CD4-positive, CD25-positive, alpha-beta regulatory T cell (primary cell): ENCODE data around the gene HINT2. TPM values are rescaled to one million over a fixed set of nuclear protein-coding genes. Genes with fewer than 3 reads are reported as not detected.

Source experiments
- ATAC-seq, 2 donors: fragments of 150-1000 bp; cut with Tn5 transposase; one replicate each; pipeline ENCODE4 v1.10.0; 2021; ENCODE audit warnings: low read depth in 2 of 2, moderate number of reproducible peaks in 2 of 2, moderate library complexity in 1 of 2
- DNase-seq, 3 donors: peaks; one replicate each; pipeline versions ENCODE4 v3.0.0 to v3.0.0-alpha.2; 2012 to 2022; ENCODE audit warnings: mixed read lengths in 1 of 3
- H3K27ac ChIP-seq: one replicate; pipeline ENCODE4 v1.7.0; 2013; ENCODE audit warnings: mild to moderate bottlenecking, low read length; ENCODE audit not compliant: insufficient read depth, poor library complexity, severe bottlenecking
- H3K27me3 ChIP-seq: one replicate; pipeline ENCODE4 v1.7.0; 2013; ENCODE audit warnings: low read length; ENCODE audit not compliant: control insufficient read depth, insufficient read depth
- H3K36me3 ChIP-seq: one replicate; pipeline ENCODE4 v1.7.0; 2013; ENCODE audit warnings: mild to moderate bottlenecking, low read length, moderate library complexity; ENCODE audit not compliant: control insufficient read depth, insufficient read depth
- H3K4me1 ChIP-seq: 2 replicates; pipeline ENCODE4 v1.7.0; 2013; ENCODE audit warnings: mild to moderate bottlenecking, low read length; ENCODE audit not compliant: insufficient read depth, control insufficient read depth, poor library complexity, severe bottlenecking
- H3K4me3 ChIP-seq: one replicate; pipeline ENCODE4 v1.7.0; 2013; ENCODE audit warnings: low read depth, mild to moderate bottlenecking, low read length, moderate library complexity
- H3K9me3 ChIP-seq, 2 experiments: 1 replicate in 1 of 2; 2 replicates in 1 of 2; pipeline ENCODE4 v1.7.0; 2013; ENCODE audit warnings: low read length in 2 of 2, mild to moderate bottlenecking in 1 of 2, moderate library complexity in 1 of 2; ENCODE audit not compliant: control insufficient read depth in 2 of 2
- H3K27ac Mint-ChIP-seq, 3 donors: one replicate each; pipeline ENCODE4 v1.8.0; 2020 to 2022; ENCODE audit warnings: mild to moderate bottlenecking in 3 of 3, mixed read lengths in 3 of 3, moderate library complexity in 2 of 3
- H3K27me3 Mint-ChIP-seq: one replicate; pipeline ENCODE4 v1.8.0; 2022; ENCODE audit warnings: mild to moderate bottlenecking, mixed read lengths
- H3K36me3 Mint-ChIP-seq: one replicate; pipeline ENCODE4 v1.8.0; 2020; ENCODE audit warnings: mixed read lengths
- H3K4me1 Mint-ChIP-seq, 4 donors: one replicate each; pipeline ENCODE4 v1.8.0; 2020 to 2022; ENCODE audit warnings: mixed read lengths in 4 of 4, mild to moderate bottlenecking in 1 of 4
- H3K4me3 Mint-ChIP-seq, 4 donors: one replicate each; pipeline ENCODE4 v1.8.0; 2020 to 2022; ENCODE audit warnings: mild to moderate bottlenecking in 4 of 4, mixed read lengths in 4 of 4, moderate library complexity in 3 of 4
- H3K9me3 Mint-ChIP-seq, 7 donors: one replicate each; pipeline ENCODE4 v1.8.0; 2020 to 2022; ENCODE audit warnings: mixed read lengths in 7 of 7, mild to moderate bottlenecking in 3 of 7, moderate library complexity in 2 of 7
- polyA plus RNA-seq, 4 donors: library from polyadenylated mRNA; unstranded; fragments of 300-500 nt; fragmentation: Illumina TruSeq; gene quantifications; one replicate each; pipeline ENCODE4 v1.2.3, GENCODE V29; 2021
- total RNA-seq: library from RNA; stranded (reverse); gene quantifications from one replicate; pipeline ENCODE4 v1.2.3, GENCODE V29; 2022

HINT2 gene
- total and polyA plus RNA-seq, 5 donors from 2014 or later, result 21.7 to 105 (median 77.4) TPM

DNA sequence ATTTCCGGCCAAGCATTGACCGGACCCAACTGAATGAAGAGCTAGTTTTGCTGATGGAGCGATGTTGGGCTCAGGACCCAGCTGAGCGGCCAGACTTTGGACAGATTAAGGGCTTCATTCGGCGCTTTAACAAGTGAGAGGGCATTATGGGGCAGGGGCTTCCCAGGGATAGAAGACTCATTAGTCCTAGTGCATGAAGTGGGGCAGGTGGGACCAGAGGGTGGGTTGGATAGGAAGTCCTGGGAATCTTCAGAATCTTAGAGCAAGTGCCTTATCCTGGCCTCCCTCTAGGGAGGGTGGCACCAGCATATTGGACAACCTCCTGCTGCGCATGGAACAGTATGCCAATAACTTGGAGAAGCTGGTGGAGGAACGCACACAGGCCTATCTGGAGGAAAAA lies 8.7 kb downstream of the HINT2 start:
- ATAC-seq (no peak), DNase-seq (no peak)
- Histone ChIP-seq H3K27ac (no peak overlapping the region), H3K9me3 (no peaks in the 10 kb centered on the region), H3K36me3 (peaks cover 29% of the 10 kb centered on the region), H3K4me1 (peaks cover 3% of the 10 kb centered on the region), H3K4me3 (no peak overlapping the region), H3K27me3 (no peaks in the 10 kb centered on the region)
- Mint-ChIP-seq H3K27ac (no peak overlapping the region), H3K4me3 (no peak overlapping the region), H3K36me3 (peaks cover 42% of the 10 kb centered on the region), H3K9me3 (no peaks in the 10 kb centered on the region), H3K4me1 (peaks cover 0 to 5% (median 0%) of the 10 kb centered on the region in 4 donors), H3K27me3 (no peaks in the 10 kb centered on the region)

GRCh38 chr9:35801328-35802128 lies 13.3 kb downstream of the HINT2 start:
- peaks cover 0 to 3% (median under 1%) of the 10 kb centered on the region in 4 donors for H3K4me1 Mint-ChIP-seq
- no peak overlapping the region for H3K27ac ChIP-seq
- no peaks in the 10 kb centered on the region for H3K9me3 Mint-ChIP-seq
- no peak overlapping the region for H3K4me3 ChIP-seq
- no peak for DNase-seq
- H3K27me3 Mint-ChIP-seq, result no peaks in the 10 kb centered on the region
- H3K36me3 ChIP-seq, result peaks cover 32% of the 10 kb centered on the region
- H3K27me3 ChIP-seq, result no peaks in the 10 kb centered on the region
- no peak overlapping the region for H3K4me3 Mint-ChIP-seq
- H3K27ac Mint-ChIP-seq, result peak overlapping the region in 1 of 3 donors; percentile 69
- no peak for ATAC-seq
- H3K4me1 ChIP-seq, result no peaks in the 10 kb centered on the region
- H3K9me3 ChIP-seq, result no peaks in the 10 kb centered on the region
- peaks cover 46% of the 10 kb centered on the region for H3K36me3 Mint-ChIP-seq

GRCh38 chr9:35800530-35800929 lies 14.3 kb downstream of the HINT2 start:
- H3K36me3 Mint-ChIP-seq, result peaks cover 36% of the 10 kb centered on the region
- H3K27me3 Mint-ChIP-seq, result no peaks in the 10 kb centered on the region
- H3K9me3 Mint-ChIP-seq, result no peaks in the 10 kb centered on the region
- Histone ChIP-seq H3K27me3 (no peaks in the 10 kb centered on the region), H3K4me1 (no peaks in the 10 kb centered on the region), H3K4me3 (no peak overlapping the region), H3K36me3 (peaks cover 22% of the 10 kb centered on the region), H3K27ac (no peak overlapping the region), H3K9me3 (no peaks in the 10 kb centered on the region)
- H3K4me1 Mint-ChIP-seq, result peaks cover 0 to 5% (median under 1%) of the 10 kb centered on the region in 4 donors
- no peak for DNase-seq
- H3K4me3 Mint-ChIP-seq, result no peak overlapping the region
- H3K27ac Mint-ChIP-seq, result no peak overlapping the region
- no peak for ATAC-seq

DNA sequence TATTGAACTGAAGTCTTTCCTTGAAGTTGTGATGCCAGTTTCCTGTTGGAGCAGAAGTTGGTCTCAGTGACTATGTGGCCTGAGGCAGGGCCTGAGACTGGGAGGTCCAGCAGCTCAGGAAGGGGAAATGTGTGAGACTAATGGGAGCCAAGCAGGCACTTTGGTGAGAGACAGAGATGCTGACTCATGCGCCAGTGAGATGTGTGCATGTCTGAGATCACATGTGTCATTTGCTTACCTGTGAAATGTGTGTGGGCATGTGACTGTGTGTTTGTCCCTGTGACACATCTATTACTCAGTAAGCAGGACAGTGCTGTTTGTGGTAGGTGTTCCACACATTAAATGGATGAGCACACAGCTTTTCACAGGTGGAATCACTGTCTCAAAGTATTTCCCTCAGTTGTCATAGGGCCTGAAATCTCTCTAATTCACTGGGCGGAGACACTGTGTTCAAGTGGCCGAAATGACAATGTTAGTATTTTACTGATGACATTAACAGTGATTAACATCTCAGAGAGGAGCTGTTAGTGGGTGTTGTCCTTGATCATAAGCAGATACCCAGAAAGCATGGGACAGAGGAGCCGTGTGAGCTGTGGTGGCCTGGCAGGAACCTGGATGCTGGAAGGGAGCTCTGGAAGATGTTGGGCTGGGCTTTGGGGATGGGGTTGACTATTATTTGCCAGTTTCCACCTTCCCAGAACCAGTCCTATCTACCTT lies 16.0 kb downstream of the HINT2 start:
- Histone ChIP-seq H3K27ac (no peak overlapping the region), H3K4me1 (no peaks in the 10 kb centered on the region), H3K9me3 (no peaks in the 10 kb centered on the region), H3K27me3 (no peaks in the 10 kb centered on the region), H3K36me3 (peaks cover 21% of the 10 kb centered on the region), H3K4me3 (no peak overlapping the region)
- Mint-ChIP-seq H3K36me3 (peaks cover 31% of the 10 kb centered on the region), H3K27ac (no peak overlapping the region), H3K9me3 (no peaks in the 10 kb centered on the region), H3K27me3 (no peaks in the 10 kb centered on the region), H3K4me3 (no peak overlapping the region), H3K4me1 (peaks cover 0 to 11% (median 9%) of the 10 kb centered on the region in 4 donors)
- DNase-seq (peak in 1 of 3 donors; percentile 30), ATAC-seq (peak in 1 of 2 donors; percentile 31)

DNA sequence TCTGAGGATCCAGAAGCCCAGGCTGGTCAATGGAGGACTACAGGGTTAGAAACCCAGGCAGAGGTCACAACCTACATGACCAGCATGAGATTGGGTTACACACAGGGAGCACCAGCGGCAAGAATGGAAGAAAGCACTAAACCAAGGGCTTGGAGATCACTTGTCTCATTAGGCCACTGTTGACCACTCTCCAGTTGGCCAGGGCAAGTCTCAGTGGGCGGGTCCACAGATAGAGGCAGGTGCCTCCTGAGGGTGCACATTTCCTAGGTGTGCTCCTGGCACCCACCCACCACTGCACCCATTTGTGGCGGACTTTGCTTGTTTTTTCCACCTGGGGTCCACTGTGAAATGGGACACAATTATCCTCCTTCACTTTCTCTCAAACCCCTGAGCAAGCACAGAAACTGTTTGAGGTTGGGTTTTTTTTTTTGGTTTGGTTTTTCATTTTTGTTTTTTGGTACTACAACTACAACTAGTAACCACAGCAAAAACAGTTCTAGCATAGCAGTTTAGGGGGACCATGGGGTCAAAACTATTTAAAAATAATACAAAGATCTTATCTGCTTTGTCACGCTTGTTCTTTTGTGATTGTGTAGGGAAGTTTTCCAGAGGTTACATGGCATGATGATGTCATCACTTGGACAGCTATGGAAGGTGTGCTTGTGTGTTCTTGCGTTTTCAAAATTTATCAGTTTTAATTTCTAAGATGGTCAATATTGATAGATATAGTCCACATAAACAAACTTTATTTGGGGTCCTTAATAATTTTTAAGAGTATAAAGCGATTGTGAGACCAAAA lies 17.3 kb downstream of the HINT2 start:
- no peak for ATAC-seq
- Mint-ChIP-seq H3K27ac (no peak overlapping the region), H3K36me3 (peaks cover 28% of the 10 kb centered on the region), H3K9me3 (no peaks in the 10 kb centered on the region), H3K4me3 (no peak overlapping the region), H3K27me3 (no peaks in the 10 kb centered on the region), H3K4me1 (peaks cover 0 to 15% (median 10%) of the 10 kb centered on the region in 4 donors)
- Histone ChIP-seq H3K4me3 (no peak overlapping the region), H3K27me3 (no peaks in the 10 kb centered on the region), H3K27ac (no peak overlapping the region), H3K36me3 (peaks cover 21% of the 10 kb centered on the region), H3K9me3 (no peaks in the 10 kb centered on the region), H3K4me1 (no peaks in the 10 kb centered on the region)
- no peak for DNase-seq

- peaks cover 0 to 13% (median 10%) of the 10 kb centered on the region in 4 donors for H3K4me1 Mint-ChIP-seq
- Histone ChIP-seq H3K9me3 (no peaks in the 10 kb centered on the region), H3K4me1 (no peaks in the 10 kb centered on the region), H3K4me3 (no peak overlapping the region), H3K27me3 (no peaks in the 10 kb centered on the region), H3K36me3 (peaks cover 10% of the 10 kb centered on the region), H3K27ac (no peak overlapping the region)
- no peaks in the 10 kb centered on the region for H3K9me3 Mint-ChIP-seq
- DNase-seq (no peak), ATAC-seq (no peak)
- no peak overlapping the region for H3K4me3 Mint-ChIP-seq
- no peaks in the 10 kb centered on the region for H3K27me3 Mint-ChIP-seq
- H3K36me3 Mint-ChIP-seq, result peaks cover 16% of the 10 kb centered on the region
- no peak overlapping the region for H3K27ac Mint-ChIP-seq
These were observed 19.1 kb downstream of the HINT2 start for GRCh38 chr9:35795695-35796094.

- H3K9me3 Mint-ChIP-seq, result no peaks in the 10 kb centered on the region
- no peak for ATAC-seq
- DNase-seq, result no peak
- no peaks in the 10 kb centered on the region for H3K4me1 ChIP-seq
- H3K27ac Mint-ChIP-seq, result peak overlapping the region in 1 of 3 donors; percentile 86
- no peaks in the 10 kb centered on the region for H3K27me3 Mint-ChIP-seq
- no peaks in the 10 kb centered on the region for H3K36me3 ChIP-seq
- H3K4me3 Mint-ChIP-seq, result no peak overlapping the region
- no peaks in the 10 kb centered on the region for H3K27me3 ChIP-seq
- H3K36me3 Mint-ChIP-seq, result peaks cover 13% of the 10 kb centered on the region
- no peak overlapping the region for H3K4me3 ChIP-seq
- peaks cover 0 to 20% (median 16%) of the 10 kb centered on the region in 4 donors for H3K4me1 Mint-ChIP-seq
- no peak overlapping the region for H3K27ac ChIP-seq
- no peaks in the 10 kb centered on the region for H3K9me3 ChIP-seq
These were observed 21.4 kb downstream of the HINT2 start for GRCh38 chr9:35793461-35793860.
